ENCODE measurements around the gene RAMP1.

GRCh38 chr2:237857791-237858190 lies 1.6 kb upstream of the RAMP1 start:
- TF ChIP-seq CTCF (IDR thresholded peaks at IDR 0.05; ENCODE audit: insufficient read depth, low read length) (no peak), POLR2AphosphoS5 (IDR thresholded peaks at IDR 0.05; ENCODE audit: low read depth) (no peak), GABPA (IDR thresholded peaks at IDR 0.05; ENCODE audit: low read depth) (no peak)

Measured in HL-60 (cell line).